K562 (cell line): ENCODE measurements around the gene SIDT2. TPM values are rescaled to one million over a fixed set of nuclear protein-coding genes. Genes with fewer than 3 reads are reported as not detected.

Experiments
- CBFA2T2 ChIP-seq: fragments of 450-650 bp; conservative IDR thresholded peaks from 2 replicates; pipeline ENCODE4 v1.6.1; 2017; ENCODE audit warnings: mild to moderate bottlenecking
- HDAC8 ChIP-seq: fragments of 450-650 bp; IDR thresholded peaks from 2 replicates; pipeline ENCODE4 v1.6.1; 2016; ENCODE audit warnings: mild to moderate bottlenecking, missing genetic modification characterization, moderate library complexity, missing compliant biosample characterization
- HNRNPK ChIP-seq: fragments of 200-400 bp; formaldehyde crosslinking; IDR thresholded peaks from one replicate; pipeline ENCODE4 v1.6.1; 2018; ENCODE audit warnings: mild to moderate bottlenecking, low read depth, low read length; ENCODE audit not compliant: poor library complexity, severe bottlenecking
- HNRNPL ChIP-seq: fragments of 200-400 bp; formaldehyde crosslinking; IDR thresholded peaks from 2 replicates; pipeline ENCODE4 v1.6.1; 2017; ENCODE audit warnings: low read depth, mild to moderate bottlenecking, low read length
- MXI1 ChIP-seq: IDR thresholded peaks from 2 replicates; pipeline ENCODE4 v1.6.1; 2011; ENCODE audit warnings: low read depth, mild to moderate bottlenecking, improper control_type of control experiment, low read length
- RAD51 ChIP-seq: fragments of 450-650 bp; IDR thresholded peaks from 2 replicates; pipeline ENCODE4 v1.7.1; 2016; ENCODE audit warnings: low read depth, mild to moderate bottlenecking, borderline replicate concordance
- polyA plus RNA-seq, 8 experiments: library from polyadenylated mRNA; depleted of rRNA in 4 of 8; stranded (reverse) in 5 of 8; unstranded in 3 of 8; fragments of >200 nt; fragmentation: Nextera tagmentation in 2 of 8; fragmentation: Illumina TruSeq in 1 of 8; extraction: Ambion mirVana in 2 of 8; extraction: Trizol in 1 of 8; gene quantifications; 2 replicates each; pipeline versions ENCODE4 v1.2.1 to v1.2.3, GENCODE V29; 2011 to 2014; ENCODE audit warnings: inconsistent platforms in 1 of 8, missing spikeins in 1 of 8
- total RNA-seq, 7 experiments: library from RNA; depleted of rRNA in 6 of 7; stranded (reverse); fragments of >200 nt in 6 of 7; fragmentation: Illumina TruSeq in 2 of 7; extraction: Trizol in 2 of 7; gene quantifications; 2 replicates each; pipeline versions ENCODE4 v1.2.1 to v1.2.3, GENCODE V29; 2011 to 2021; ENCODE audit warnings: low replicate concordance in 1 of 7
- TF ChIP-seq, protein P1 (sequence below): fragments of 450-650 bp; IDR thresholded peaks from 2 replicates; pipeline ENCODE4 v1.6.1; 2016; ENCODE audit warnings: mild to moderate bottlenecking, moderate library complexity
- TF ChIP-seq, protein P2 (sequence below): sonication (generic); formaldehyde crosslinking; IDR thresholded peaks from 2 replicates; pipeline ENCODE4 v1.8.0; 2022; ENCODE audit warnings: missing genetic modification reagents, mild to moderate bottlenecking, moderate library complexity, borderline replicate concordance
- TF ChIP-seq, protein P3 (sequence below): fragments of 250-450 bp; sonication (Bioruptor Pico); IDR thresholded peaks from 2 replicates; pipeline ENCODE4 v1.4.0; 2020; ENCODE audit warnings: mild to moderate bottlenecking, moderate library complexity, borderline replicate concordance
- TF ChIP-seq, protein P4 (sequence below): fragments of 450-650 bp; IDR thresholded peaks from one replicate; pipeline ENCODE4 v1.6.1; 2018; ENCODE audit warnings: mild to moderate bottlenecking, moderate library complexity; ENCODE audit not compliant: partially characterized antibody

The SIDT2 gene
- total and polyA plus RNA-seq, 9 of the 15 experiments (the other 6 are each of a cell fraction or from before 2014, with no cell fraction given) = 2.4 to 20.2 (median 6.5) TPM

DNA sequence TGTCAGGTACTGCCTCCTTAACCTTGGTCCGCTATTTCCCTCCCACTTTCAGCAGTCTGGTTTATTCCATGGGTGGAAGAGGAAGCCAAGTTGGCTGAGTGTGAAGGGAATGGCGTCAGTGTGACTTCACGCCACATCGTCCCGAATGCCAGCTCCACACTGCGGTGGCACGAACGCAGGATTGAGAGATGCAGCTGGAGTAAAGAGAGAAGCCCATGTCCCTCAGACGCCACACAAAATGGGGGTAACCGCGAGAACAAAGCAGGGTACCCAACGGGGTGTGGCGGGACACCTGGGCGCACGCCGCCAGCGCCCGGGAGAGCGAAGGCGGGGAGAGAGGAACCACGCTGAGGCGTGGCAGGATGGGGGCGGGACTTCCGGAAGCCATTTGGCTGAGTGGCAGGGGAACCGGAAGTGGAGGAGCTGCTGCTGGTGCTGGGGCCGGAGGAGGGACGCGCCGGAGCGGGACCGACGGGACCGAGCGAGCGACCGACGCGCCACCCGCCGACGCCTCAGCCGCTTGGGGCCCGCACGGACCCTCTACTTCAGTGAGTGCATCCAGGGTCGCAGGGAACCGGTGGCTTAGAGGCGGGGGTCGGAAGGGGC lies 34.6 kb upstream of the SIDT2 start, which contains the start of gene PAFAH1B2 (continued):
- TF ChIP-seq, protein P1, sequence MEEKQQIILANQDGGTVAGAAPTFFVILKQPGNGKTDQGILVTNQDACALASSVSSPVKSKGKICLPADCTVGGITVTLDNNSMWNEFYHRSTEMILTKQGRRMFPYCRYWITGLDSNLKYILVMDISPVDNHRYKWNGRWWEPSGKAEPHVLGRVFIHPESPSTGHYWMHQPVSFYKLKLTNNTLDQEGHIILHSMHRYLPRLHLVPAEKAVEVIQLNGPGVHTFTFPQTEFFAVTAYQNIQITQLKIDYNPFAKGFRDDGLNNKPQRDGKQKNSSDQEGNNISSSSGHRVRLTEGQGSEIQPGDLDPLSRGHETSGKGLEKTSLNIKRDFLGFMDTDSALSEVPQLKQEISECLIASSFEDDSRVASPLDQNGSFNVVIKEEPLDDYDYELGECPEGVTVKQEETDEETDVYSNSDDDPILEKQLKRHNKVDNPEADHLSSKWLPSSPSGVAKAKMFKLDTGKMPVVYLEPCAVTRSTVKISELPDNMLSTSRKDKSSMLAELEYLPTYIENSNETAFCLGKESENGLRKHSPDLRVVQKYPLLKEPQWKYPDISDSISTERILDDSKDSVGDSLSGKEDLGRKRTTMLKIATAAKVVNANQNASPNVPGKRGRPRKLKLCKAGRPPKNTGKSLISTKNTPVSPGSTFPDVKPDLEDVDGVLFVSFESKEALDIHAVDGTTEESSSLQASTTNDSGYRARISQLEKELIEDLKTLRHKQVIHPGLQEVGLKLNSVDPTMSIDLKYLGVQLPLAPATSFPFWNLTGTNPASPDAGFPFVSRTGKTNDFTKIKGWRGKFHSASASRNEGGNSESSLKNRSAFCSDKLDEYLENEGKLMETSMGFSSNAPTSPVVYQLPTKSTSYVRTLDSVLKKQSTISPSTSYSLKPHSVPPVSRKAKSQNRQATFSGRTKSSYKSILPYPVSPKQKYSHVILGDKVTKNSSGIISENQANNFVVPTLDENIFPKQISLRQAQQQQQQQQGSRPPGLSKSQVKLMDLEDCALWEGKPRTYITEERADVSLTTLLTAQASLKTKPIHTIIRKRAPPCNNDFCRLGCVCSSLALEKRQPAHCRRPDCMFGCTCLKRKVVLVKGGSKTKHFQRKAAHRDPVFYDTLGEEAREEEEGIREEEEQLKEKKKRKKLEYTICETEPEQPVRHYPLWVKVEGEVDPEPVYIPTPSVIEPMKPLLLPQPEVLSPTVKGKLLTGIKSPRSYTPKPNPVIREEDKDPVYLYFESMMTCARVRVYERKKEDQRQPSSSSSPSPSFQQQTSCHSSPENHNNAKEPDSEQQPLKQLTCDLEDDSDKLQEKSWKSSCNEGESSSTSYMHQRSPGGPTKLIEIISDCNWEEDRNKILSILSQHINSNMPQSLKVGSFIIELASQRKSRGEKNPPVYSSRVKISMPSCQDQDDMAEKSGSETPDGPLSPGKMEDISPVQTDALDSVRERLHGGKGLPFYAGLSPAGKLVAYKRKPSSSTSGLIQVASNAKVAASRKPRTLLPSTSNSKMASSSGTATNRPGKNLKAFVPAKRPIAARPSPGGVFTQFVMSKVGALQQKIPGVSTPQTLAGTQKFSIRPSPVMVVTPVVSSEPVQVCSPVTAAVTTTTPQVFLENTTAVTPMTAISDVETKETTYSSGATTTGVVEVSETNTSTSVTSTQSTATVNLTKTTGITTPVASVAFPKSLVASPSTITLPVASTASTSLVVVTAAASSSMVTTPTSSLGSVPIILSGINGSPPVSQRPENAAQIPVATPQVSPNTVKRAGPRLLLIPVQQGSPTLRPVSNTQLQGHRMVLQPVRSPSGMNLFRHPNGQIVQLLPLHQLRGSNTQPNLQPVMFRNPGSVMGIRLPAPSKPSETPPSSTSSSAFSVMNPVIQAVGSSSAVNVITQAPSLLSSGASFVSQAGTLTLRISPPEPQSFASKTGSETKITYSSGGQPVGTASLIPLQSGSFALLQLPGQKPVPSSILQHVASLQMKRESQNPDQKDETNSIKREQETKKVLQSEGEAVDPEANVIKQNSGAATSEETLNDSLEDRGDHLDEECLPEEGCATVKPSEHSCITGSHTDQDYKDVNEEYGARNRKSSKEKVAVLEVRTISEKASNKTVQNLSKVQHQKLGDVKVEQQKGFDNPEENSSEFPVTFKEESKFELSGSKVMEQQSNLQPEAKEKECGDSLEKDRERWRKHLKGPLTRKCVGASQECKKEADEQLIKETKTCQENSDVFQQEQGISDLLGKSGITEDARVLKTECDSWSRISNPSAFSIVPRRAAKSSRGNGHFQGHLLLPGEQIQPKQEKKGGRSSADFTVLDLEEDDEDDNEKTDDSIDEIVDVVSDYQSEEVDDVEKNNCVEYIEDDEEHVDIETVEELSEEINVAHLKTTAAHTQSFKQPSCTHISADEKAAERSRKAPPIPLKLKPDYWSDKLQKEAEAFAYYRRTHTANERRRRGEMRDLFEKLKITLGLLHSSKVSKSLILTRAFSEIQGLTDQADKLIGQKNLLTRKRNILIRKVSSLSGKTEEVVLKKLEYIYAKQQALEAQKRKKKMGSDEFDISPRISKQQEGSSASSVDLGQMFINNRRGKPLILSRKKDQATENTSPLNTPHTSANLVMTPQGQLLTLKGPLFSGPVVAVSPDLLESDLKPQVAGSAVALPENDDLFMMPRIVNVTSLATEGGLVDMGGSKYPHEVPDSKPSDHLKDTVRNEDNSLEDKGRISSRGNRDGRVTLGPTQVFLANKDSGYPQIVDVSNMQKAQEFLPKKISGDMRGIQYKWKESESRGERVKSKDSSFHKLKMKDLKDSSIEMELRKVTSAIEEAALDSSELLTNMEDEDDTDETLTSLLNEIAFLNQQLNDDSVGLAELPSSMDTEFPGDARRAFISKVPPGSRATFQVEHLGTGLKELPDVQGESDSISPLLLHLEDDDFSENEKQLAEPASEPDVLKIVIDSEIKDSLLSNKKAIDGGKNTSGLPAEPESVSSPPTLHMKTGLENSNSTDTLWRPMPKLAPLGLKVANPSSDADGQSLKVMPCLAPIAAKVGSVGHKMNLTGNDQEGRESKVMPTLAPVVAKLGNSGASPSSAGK = peak; percentile 93
- TF ChIP-seq HDAC8 (tag) (0 out of 2 replicates have a peak, but pooled peaks have one; percentile 48), RAD51 (peak; percentile 37; the same call in 1 of the 2 replicates), HNRNPK (no peak), MXI1 (peak; percentile 88), CBFA2T2 (no peak), HNRNPL (no peak)
- TF ChIP-seq, protein P2, sequence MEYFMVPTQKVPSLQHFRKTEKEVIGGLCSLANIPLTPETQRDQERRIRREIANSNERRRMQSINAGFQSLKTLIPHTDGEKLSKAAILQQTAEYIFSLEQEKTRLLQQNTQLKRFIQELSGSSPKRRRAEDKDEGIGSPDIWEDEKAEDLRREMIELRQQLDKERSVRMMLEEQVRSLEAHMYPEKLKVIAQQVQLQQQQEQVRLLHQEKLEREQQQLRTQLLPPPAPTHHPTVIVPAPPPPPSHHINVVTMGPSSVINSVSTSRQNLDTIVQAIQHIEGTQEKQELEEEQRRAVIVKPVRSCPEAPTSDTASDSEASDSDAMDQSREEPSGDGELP (CRISPR knock-in tag) = peak; percentile 92
- TF ChIP-seq, protein P3, sequence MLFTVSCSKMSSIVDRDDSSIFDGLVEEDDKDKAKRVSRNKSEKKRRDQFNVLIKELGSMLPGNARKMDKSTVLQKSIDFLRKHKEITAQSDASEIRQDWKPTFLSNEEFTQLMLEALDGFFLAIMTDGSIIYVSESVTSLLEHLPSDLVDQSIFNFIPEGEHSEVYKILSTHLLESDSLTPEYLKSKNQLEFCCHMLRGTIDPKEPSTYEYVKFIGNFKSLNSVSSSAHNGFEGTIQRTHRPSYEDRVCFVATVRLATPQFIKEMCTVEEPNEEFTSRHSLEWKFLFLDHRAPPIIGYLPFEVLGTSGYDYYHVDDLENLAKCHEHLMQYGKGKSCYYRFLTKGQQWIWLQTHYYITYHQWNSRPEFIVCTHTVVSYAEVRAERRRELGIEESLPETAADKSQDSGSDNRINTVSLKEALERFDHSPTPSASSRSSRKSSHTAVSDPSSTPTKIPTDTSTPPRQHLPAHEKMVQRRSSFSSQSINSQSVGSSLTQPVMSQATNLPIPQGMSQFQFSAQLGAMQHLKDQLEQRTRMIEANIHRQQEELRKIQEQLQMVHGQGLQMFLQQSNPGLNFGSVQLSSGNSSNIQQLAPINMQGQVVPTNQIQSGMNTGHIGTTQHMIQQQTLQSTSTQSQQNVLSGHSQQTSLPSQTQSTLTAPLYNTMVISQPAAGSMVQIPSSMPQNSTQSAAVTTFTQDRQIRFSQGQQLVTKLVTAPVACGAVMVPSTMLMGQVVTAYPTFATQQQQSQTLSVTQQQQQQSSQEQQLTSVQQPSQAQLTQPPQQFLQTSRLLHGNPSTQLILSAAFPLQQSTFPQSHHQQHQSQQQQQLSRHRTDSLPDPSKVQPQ (CRISPR knock-in tag) = no peak
- TF ChIP-seq, protein P4, sequence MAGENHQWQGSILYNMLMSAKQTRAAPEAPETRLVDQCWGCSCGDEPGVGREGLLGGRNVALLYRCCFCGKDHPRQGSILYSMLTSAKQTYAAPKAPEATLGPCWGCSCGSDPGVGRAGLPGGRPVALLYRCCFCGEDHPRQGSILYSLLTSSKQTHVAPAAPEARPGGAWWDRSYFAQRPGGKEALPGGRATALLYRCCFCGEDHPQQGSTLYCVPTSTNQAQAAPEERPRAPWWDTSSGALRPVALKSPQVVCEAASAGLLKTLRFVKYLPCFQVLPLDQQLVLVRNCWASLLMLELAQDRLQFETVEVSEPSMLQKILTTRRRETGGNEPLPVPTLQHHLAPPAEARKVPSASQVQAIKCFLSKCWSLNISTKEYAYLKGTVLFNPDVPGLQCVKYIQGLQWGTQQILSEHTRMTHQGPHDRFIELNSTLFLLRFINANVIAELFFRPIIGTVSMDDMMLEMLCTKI = no peak
